Measurements from ENCODE around the gene CCDC12.

GRCh38 chr3:46934072-46934471 is 42.5 kb downstream of the CCDC12 start:
- no peak for TF ChIP-seq CTCF (IDR thresholded peaks at IDR 0.05; ENCODE audit: insufficient read depth, low read length)
- no peak for TF ChIP-seq REST (IDR thresholded peaks at IDR 0.05; ENCODE audit: insufficient replicate concordance, low read depth)
- no peak for TF ChIP-seq POLR2AphosphoS5 (IDR thresholded peaks at IDR 0.05; ENCODE audit: low read depth)
- TF ChIP-seq GABPA (IDR thresholded peaks at IDR 0.05; ENCODE audit: low read depth): no peak
- TF ChIP-seq SPI1 (IDR thresholded peaks at IDR 0.05; ENCODE audit: borderline replicate concordance, low read depth): no peak

Measured in HL-60 (cell line).